NCI-H226 (cell line): ENCODE data around the gene CCNH.

Experiments
- DNase-seq: peaks from one replicate; pipeline ENCODE4 v3.0.0-alpha.2; 2015

The CCNH gene

GRCh38 chr5:87354496-87354895 is 58.2 kb downstream of the CCNH start:
- no peak for DNase-seq

GRCh38 chr5:87347841-87348240 is 64.9 kb downstream of the CCNH start:
- DNase-seq, result no peak

- no peak for DNase-seq
Observed at GRCh38 chr5:87347272-87347671, 65.5 kb downstream of the CCNH start.
